GM19193 (cell line): ENCODE data around the gene TSHZ3.

Experiments used
- POLR2A ChIP-seq: IDR thresholded peaks from 4 replicates; pipeline ENCODE4 v1.6.1; 2011; ENCODE audit not compliant: insufficient read depth, insufficient read length; ENCODE audit errors: extremely low read depth

Gene TSHZ3

GRCh38 chr19:31272583-31273106, 76.6 kb downstream of the TSHZ3 start:
- TF ChIP-seq POLR2A: no peak

- TF ChIP-seq POLR2A: no peak
Observed at GRCh38 chr19:31271306-31271911, 77.8 kb downstream of the TSHZ3 start.

GRCh38 chr19:31270897-31271296, 78.3 kb downstream of the TSHZ3 start:
- TF ChIP-seq POLR2A: no peak

GRCh38 chr19:31269425-31270127, 79.7 kb downstream of the TSHZ3 start:
- TF ChIP-seq POLR2A: no peak

- TF ChIP-seq POLR2A: no peak
Observed at GRCh38 chr19:31268751-31269383, 80.4 kb downstream of the TSHZ3 start.

- TF ChIP-seq POLR2A: no peak
Observed at GRCh38 chr19:31266731-31267130, 82.5 kb downstream of the TSHZ3 start.

- TF ChIP-seq POLR2A: no peak
Observed at GRCh38 chr19:31266196-31266595, 83.0 kb downstream of the TSHZ3 start.

- no peak for TF ChIP-seq POLR2A
Observed at GRCh38 chr19:31264041-31264778, 85.0 kb downstream of the TSHZ3 start.

GRCh38 chr19:31263328-31263727, 85.9 kb downstream of the TSHZ3 start:
- no peak for TF ChIP-seq POLR2A

GRCh38 chr19:31262725-31263191, 86.5 kb downstream of the TSHZ3 start:
- no peak for TF ChIP-seq POLR2A

GRCh38 chr19:31261603-31262212, 87.5 kb downstream of the TSHZ3 start:
- no peak for TF ChIP-seq POLR2A

- no peak for TF ChIP-seq POLR2A
Observed at GRCh38 chr19:31261019-31261602, 88.1 kb downstream of the TSHZ3 start.

GRCh38 chr19:31260171-31260933, 88.9 kb downstream of the TSHZ3 start:
- no peak for TF ChIP-seq POLR2A
